ENCODE data around the gene KIRREL1.

DNA sequence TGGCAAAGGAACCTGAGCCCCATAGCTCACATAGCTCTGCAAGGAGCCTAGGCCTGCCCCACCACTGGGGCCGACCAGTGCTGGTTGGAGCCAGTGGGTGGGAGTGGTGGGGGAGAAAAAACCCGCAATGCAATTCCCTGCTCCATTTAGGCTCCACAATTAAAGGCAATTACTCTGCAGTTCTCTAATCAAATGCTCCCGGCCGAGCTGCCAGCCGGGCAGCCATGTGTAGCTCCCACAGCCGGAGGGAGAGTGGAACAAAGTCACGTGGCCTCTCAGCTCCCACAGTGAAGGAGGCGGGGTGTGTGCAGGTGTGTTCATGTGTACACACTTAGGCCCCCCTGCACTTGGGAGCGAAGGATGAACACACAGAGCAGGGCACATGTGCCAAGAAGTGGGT lies 81.6 kb downstream of the KIRREL1 start:
- TF ChIP-seq, protein P1, sequence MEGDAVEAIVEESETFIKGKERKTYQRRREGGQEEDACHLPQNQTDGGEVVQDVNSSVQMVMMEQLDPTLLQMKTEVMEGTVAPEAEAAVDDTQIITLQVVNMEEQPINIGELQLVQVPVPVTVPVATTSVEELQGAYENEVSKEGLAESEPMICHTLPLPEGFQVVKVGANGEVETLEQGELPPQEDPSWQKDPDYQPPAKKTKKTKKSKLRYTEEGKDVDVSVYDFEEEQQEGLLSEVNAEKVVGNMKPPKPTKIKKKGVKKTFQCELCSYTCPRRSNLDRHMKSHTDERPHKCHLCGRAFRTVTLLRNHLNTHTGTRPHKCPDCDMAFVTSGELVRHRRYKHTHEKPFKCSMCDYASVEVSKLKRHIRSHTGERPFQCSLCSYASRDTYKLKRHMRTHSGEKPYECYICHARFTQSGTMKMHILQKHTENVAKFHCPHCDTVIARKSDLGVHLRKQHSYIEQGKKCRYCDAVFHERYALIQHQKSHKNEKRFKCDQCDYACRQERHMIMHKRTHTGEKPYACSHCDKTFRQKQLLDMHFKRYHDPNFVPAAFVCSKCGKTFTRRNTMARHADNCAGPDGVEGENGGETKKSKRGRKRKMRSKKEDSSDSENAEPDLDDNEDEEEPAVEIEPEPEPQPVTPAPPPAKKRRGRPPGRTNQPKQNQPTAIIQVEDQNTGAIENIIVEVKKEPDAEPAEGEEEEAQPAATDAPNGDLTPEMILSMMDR (IDR thresholded peaks at IDR 0.05; ENCODE audit: insufficient read depth, low read depth, low read length) = no peak
- no peak for TF ChIP-seq EZH2 (IDR thresholded peaks at IDR 0.05; ENCODE audit: insufficient read depth, low read length)
